IMR-90 (cell line): Measurements from ENCODE around the gene SLC39A3. TPM values are rescaled to one million over a fixed set of nuclear protein-coding genes. Genes with fewer than 3 reads are reported as not detected.
A peak's percentile ranks its signal among the peaks of the same experiment; 100 is the strongest.

Experiments used
- ATAC-seq: fragments of 200-7000 bp; cut with Tn5 transposase; 2 replicates; pipeline ENCODE4 v1.9.1; 2020; ENCODE audit warnings: low read depth, mild to moderate bottlenecking, moderate library complexity
- BruUV-seq: library from RNA; stranded (reverse); fragments of 400-500 nt; replicated peaks from 2 replicates; lab custom pipeline; 2021; lab: Mats Ljungman, UMichigan
- CTCF ChIA-PET: fragments of 300-600 bp; formaldehyde crosslinking; extraction: SDS; loops from one replicate; lab custom pipeline; 2021; ENCODE audit warnings: antibody characterized with exemption; lab: Yijun Ruan, JAX
- POLR2A ChIA-PET: fragments of 300-600 bp; sonication (Branson Sonifier 250); formaldehyde crosslinking; loops from one replicate; lab custom pipeline; 2022; ENCODE audit warnings: antibody characterized with exemption; ENCODE audit not compliant: unreplicated experiment; lab: Charles Lee
- DNase-seq: peaks from one replicate; pipeline ENCODE4 v3.0.0; 2013
- H2AFZ ChIP-seq: replicated peaks from 2 replicates; pipeline ENCODE3; 2013; ENCODE audit warnings: low read length, mild to moderate bottlenecking; ENCODE audit not compliant: poor library complexity
- H2AK5ac ChIP-seq: 2 replicates; pipeline ENCODE4 v1.6.1; 2013; ENCODE audit warnings: low read depth, low read length, inconsistent platforms
- H2AK9ac ChIP-seq: replicated peaks from 2 replicates; pipeline ENCODE3; 2013; ENCODE audit warnings: mild to moderate bottlenecking, low read depth, low read length, moderate library complexity; ENCODE audit not compliant: poor library complexity
- H2BK120ac ChIP-seq: 2 replicates; pipeline ENCODE4 v1.6.1; 2013; ENCODE audit warnings: low read depth, low read length, inconsistent platforms
- H2BK15ac ChIP-seq: 3 replicates; pipeline ENCODE4 v1.6.1; 2013; ENCODE audit warnings: low read depth, low read length, inconsistent platforms
- H2BK20ac ChIP-seq: 2 replicates; pipeline ENCODE4 v1.6.1; 2013; ENCODE audit warnings: low read depth, mild to moderate bottlenecking, inconsistent platforms, low read length, moderate library complexity
- H2BK5ac ChIP-seq: 2 replicates; pipeline ENCODE4 v1.6.1; 2013; ENCODE audit warnings: mild to moderate bottlenecking, low read depth, low read length, inconsistent platforms; ENCODE audit not compliant: poor library complexity, severe bottlenecking
- H3K14ac ChIP-seq: replicated peaks from 2 replicates; pipeline ENCODE4 v1.6.1; 2013; ENCODE audit warnings: low read depth, low read length, inconsistent platforms
- H3K18ac ChIP-seq: 2 replicates; pipeline ENCODE4 v1.6.1; 2013; ENCODE audit warnings: low read depth, low read length, control low read depth
- H3K23ac ChIP-seq: 2 replicates; pipeline ENCODE4 v1.6.1; 2013; ENCODE audit warnings: low read depth, low read length, inconsistent platforms
- H3K27ac ChIP-seq: 2 replicates; pipeline ENCODE4 v1.5.1; 2013; ENCODE audit warnings: mild to moderate bottlenecking, control low read depth, low read length; ENCODE audit not compliant: insufficient read depth
- H3K27me3 ChIP-seq: 2 replicates; pipeline ENCODE4 v1.6.1; 2013; ENCODE audit warnings: low read length; ENCODE audit not compliant: control insufficient read depth, insufficient read depth
- H3K36me3 ChIP-seq: 2 replicates; pipeline ENCODE4 v1.6.1; 2013; ENCODE audit warnings: low read length, mixed read lengths; ENCODE audit not compliant: control insufficient read depth, insufficient read depth
- H3K4ac ChIP-seq: 2 replicates; pipeline ENCODE4 v1.6.1; 2013; ENCODE audit warnings: low read depth, low read length, inconsistent platforms
- H3K4me1 ChIP-seq: 2 replicates; pipeline ENCODE4 v1.6.1; 2013; ENCODE audit warnings: low read length, mixed read lengths; ENCODE audit not compliant: control insufficient read depth, insufficient read depth
- H3K4me2 ChIP-seq: 2 replicates; pipeline ENCODE4 v1.6.1; 2013; ENCODE audit warnings: low read depth, mild to moderate bottlenecking, control low read depth, low read length, moderate library complexity
- H3K4me3 ChIP-seq: 2 replicates; pipeline ENCODE4 v1.5.1; 2013; ENCODE audit warnings: low read depth, mild to moderate bottlenecking, control low read depth, low read length, moderate library complexity; ENCODE audit not compliant: insufficient read depth
- H3K56ac ChIP-seq: 2 replicates; pipeline ENCODE4 v1.6.1; 2013; ENCODE audit warnings: low read length, inconsistent platforms; ENCODE audit not compliant: insufficient read depth; ENCODE audit errors: extremely low read depth
- H3K79me1 ChIP-seq, 2 experiments: 2 replicates each; pipeline ENCODE4 v1.6.1; 2013; ENCODE audit warnings: low read length in 2 of 2, inconsistent platforms in 1 of 2, low read depth in 1 of 2
- H3K9ac ChIP-seq: 2 replicates; pipeline ENCODE4 v1.6.1; 2013; ENCODE audit warnings: low read depth, low read length, control low read depth
- H3K9me1 ChIP-seq: 2 replicates; pipeline ENCODE4 v1.6.1; 2013; ENCODE audit warnings: low read length, inconsistent platforms; ENCODE audit not compliant: insufficient read depth
- H3K9me3 ChIP-seq: 2 replicates; pipeline ENCODE4 v1.6.1; 2013; ENCODE audit warnings: low read length; ENCODE audit not compliant: control insufficient read depth, insufficient read depth
- H4K20me1 ChIP-seq: 2 replicates; pipeline ENCODE4 v1.6.1; 2013; ENCODE audit warnings: low read length, inconsistent platforms; ENCODE audit not compliant: insufficient read depth
- H4K5ac ChIP-seq: 2 replicates; pipeline ENCODE4 v1.6.1; 2013; ENCODE audit warnings: mild to moderate bottlenecking, low read depth, low read length, control low read depth
- H4K8ac ChIP-seq, 2 experiments: 2 replicates each; pipeline ENCODE4 v1.6.1; 2013; ENCODE audit warnings: low read depth in 2 of 2, low read length in 2 of 2, control low read depth in 1 of 2, inconsistent platforms in 1 of 2
- H4K91ac ChIP-seq: 2 replicates; pipeline ENCODE4 v1.6.1; 2013; ENCODE audit warnings: low read depth, low read length, inconsistent platforms; ENCODE audit not compliant: insufficient read depth
- CEBPB ChIP-seq: IDR thresholded peaks from 2 replicates; pipeline ENCODE4 v1.6.1; 2012; ENCODE audit warnings: low read depth, low read length, improper control_type of control experiment
- CHD1 ChIP-seq: IDR thresholded peaks from 2 replicates; pipeline ENCODE4 v1.6.1; 2012; ENCODE audit warnings: low read depth, low read length, improper control_type of control experiment
- FOS ChIP-seq: fragments of 150-350 bp; IDR thresholded peaks from 2 replicates; pipeline ENCODE4 v1.6.1; 2016; ENCODE audit warnings: low read depth, low read length
- NFE2L2 ChIP-seq: fragments of 150-350 bp; IDR thresholded peaks from 2 replicates; pipeline ENCODE4 v1.6.1; 2016; ENCODE audit warnings: low read depth, mild to moderate bottlenecking, low read length
- RAD21 ChIP-seq: IDR thresholded peaks from 2 replicates; pipeline ENCODE4 v1.6.1; 2012; ENCODE audit warnings: low read length, improper control_type of control experiment
- SMC3 ChIP-seq: fragments of 150-350 bp; IDR thresholded peaks from 2 replicates; pipeline ENCODE4 v1.6.1; 2016; ENCODE audit warnings: low read depth, mild to moderate bottlenecking, antibody characterized with exemption, low read length, moderate library complexity
- USF2 ChIP-seq: fragments of 150-350 bp; IDR thresholded peaks from 2 replicates; pipeline ENCODE4 v1.6.1; 2017; ENCODE audit warnings: mild to moderate bottlenecking, antibody characterized with exemption, low read length, low read depth
- WGBS, 2 experiments: methylation state at CpG; one replicate each; pipeline versions ENCODE4 v1.1.5 to v1.1.7; 2013; ENCODE audit warnings: missing lambda C conversion rate in 2 of 2; ENCODE audit not compliant: insufficient read length in 1 of 2; ENCODE audit errors: extremely low coverage in 2 of 2; 5-methylcytosine and 5-hydroxymethylcytosine counted together
- dilution Hi-C: fragments of 300-500 bp; cut with HindIII; formaldehyde crosslinking; loops from one replicate; pipeline ENCODE4 v1.14.3; 2018; ENCODE audit warnings: low sequenced_read_pairs; ENCODE audit not compliant: unreplicated experiment
- in situ Hi-C: fragments of 300-500 bp; cut with MboI; formaldehyde crosslinking; loops from 3 replicates; pipeline ENCODE4 v1.14.3; 2019; ENCODE audit warnings: low sequenced_read_pairs, inconsistent platforms, mixed read lengths
- intact Hi-C: fragments of 100-400 bp; cut with micrococcal nuclease; formaldehyde crosslinking; loops from 2 replicates; pipeline ENCODE4 v1.10.0; 2022
- polyA plus RNA-seq, 3 experiments: library from polyadenylated mRNA; depleted of rRNA; stranded (reverse); fragments of >200 nt; gene quantifications; 2 replicates each; pipeline ENCODE4 v1.2.3, GENCODE V29; 2012; ENCODE audit warnings: low replicate concordance in 1 of 3
- total RNA-seq: library from RNA; depleted of rRNA; stranded (reverse); fragments of >200 nt; gene quantifications from 2 replicates; pipeline ENCODE4 v1.2.3, GENCODE V29; 2012
- TF ChIP-seq, protein P1 (sequence below): fragments of 150-350 bp; IDR thresholded peaks from 2 replicates; pipeline ENCODE4 v1.6.1; 2016; ENCODE audit warnings: low read depth, mild to moderate bottlenecking, low read length, moderate library complexity, borderline replicate concordance

The SLC39A3 gene
- total and polyA plus RNA-seq, 2 of the 4 experiments (the other 2 are of a cell fraction) = 12.4 to 38.2 TPM

DNA sequence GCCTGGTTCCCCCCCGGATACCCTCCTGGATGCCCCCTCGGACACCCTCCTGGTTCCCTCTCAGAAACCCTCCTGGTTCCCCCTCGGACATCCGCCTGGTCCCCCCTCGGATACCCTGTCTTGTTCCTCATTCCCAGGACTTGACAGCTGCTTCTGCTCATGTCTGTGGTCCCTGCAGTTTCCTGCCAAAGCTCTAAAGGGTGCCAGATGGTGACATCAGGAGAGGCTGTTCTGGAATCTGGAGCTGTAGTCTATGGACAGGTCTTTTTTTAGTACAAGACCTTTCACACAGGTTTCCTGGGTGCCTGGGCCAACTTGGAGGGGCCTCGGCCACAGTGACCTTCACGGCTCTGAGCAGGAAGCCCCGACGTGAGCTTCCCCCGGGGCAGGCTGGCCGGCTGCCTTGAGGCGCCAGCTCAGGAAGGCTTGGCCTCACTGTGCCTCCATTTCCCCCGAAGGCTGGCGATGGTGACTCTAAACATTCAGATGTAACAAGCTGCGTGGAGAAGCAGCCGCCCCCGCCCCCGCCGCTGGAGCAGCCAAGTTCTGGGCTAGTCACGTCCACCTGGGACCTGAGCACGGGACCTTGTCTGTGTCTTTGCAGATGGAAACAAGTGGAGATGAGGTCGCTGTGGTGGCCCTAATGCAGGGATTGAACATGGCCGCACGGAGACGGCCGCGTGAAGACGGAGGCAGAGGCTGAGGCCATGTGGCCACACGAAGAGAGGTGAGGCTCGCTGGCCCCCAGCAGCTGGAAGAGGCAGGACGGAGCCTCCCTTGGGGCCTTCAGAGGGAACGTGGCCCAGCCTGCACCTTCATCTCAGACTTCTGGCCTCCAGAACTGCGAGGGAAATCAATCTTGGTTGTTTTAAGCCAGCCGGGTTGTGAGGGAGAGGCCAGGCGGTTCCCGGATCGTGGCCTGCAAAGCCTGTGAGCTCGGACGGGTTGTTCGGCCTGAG is 30.5 kb upstream of the SLC39A3 start:
- ChIA-PET CTCF (no interaction called here), POLR2A (no interaction called here)
- ATAC-seq = peak; percentile 53
- Histone ChIP-seq H3K79me1 (peaks cover 0 to 60% of the 10 kb centered on the region in 2 experiments; a peak in 2 of 4 replicates), H4K5ac (no peak overlapping the region), H3K36me3 (peaks cover 28% of the 10 kb centered on the region), H3K9ac (no peak overlapping the region), H3K18ac (no peak overlapping the region), H2BK120ac (no peak overlapping the region), H2AFZ (no peak overlapping the region), H3K4me1 (peaks cover 2% of the 10 kb centered on the region; the same call in 1 of the 2 replicates), H2BK20ac (no peak overlapping the region), H2AK5ac (no peak overlapping the region), H2BK15ac (no peak overlapping the region), H3K23ac (no peak overlapping the region), H3K9me1 (peaks cover 2% of the 10 kb centered on the region; the same call in 1 of the 2 replicates), H3K4me2 (no peak overlapping the region), H2AK9ac (peak overlapping the region; percentile 50), H3K14ac (no peak overlapping the region), H3K27me3 (no peaks in the 10 kb centered on the region), H3K4me3 (no peak overlapping the region), H3K9me3 (no peaks in the 10 kb centered on the region), H3K27ac (no peak overlapping the region), H3K4ac (no peak overlapping the region), H4K8ac (no peak overlapping the region), H4K20me1 (peaks cover 66% of the 10 kb centered on the region), H4K91ac (no peak overlapping the region), H2BK5ac (no peak overlapping the region), H3K56ac (no peak overlapping the region)
- peak; percentile 47 for DNase-seq
- dilution Hi-C loops = no loop called here
- BruUV-seq = no TSS peak
- WGBS, 2 experiments = 76% methylated on average over 30 of the region's 40 CpGs; no CpG with 5 or more reads in 1 of the 2 experiments
- intact Hi-C loops = no loop called here
- in situ Hi-C loops = no loop called here
- TF ChIP-seq CEBPB (no peak), SMC3 (no peak), CHD1 (no peak), USF2 (no peak), FOS (no peak), NFE2L2 (no peak), RAD21 (no peak)
- TF ChIP-seq, protein P1, sequence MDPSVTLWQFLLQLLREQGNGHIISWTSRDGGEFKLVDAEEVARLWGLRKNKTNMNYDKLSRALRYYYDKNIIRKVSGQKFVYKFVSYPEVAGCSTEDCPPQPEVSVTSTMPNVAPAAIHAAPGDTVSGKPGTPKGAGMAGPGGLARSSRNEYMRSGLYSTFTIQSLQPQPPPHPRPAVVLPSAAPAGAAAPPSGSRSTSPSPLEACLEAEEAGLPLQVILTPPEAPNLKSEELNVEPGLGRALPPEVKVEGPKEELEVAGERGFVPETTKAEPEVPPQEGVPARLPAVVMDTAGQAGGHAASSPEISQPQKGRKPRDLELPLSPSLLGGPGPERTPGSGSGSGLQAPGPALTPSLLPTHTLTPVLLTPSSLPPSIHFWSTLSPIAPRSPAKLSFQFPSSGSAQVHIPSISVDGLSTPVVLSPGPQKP = no peak
